ENCODE results near the gene IFNG. TPM values are rescaled to one million over a fixed set of nuclear protein-coding genes. Genes with fewer than 3 reads are reported as not detected.
"Not testable (repeated sequence)": the region's sequence is repeated elsewhere in the genome, so short reads cannot be mapped to it uniquely, and the experiment has no call there.

IFNG gene
- total RNA-seq, 1 donor from 2014 or later = not detected

DNA sequence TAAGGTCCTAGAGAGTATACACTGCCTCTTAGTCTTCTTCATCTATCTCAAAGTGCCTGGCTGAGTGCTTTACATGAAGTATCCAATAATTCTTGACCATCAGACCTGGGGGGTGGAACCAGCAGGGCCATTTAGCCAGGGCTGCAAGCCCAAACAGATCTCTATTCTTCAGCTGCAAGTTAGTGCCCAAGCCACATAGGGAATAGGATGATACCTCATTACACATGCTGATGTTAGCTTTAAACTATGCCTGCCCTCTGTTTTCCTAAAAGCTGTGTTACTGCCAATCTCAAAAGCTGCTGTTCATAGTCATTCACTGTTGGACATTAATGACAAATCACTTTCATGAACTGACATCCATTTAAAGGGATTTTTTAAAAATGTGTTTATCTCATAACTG lies 16.7 kb upstream of the IFNG start:
- H3K9me3 Mint-ChIP-seq (ENCODE audit: unreplicated experiment) = no peaks in the 10 kb centered on the region

DNA sequence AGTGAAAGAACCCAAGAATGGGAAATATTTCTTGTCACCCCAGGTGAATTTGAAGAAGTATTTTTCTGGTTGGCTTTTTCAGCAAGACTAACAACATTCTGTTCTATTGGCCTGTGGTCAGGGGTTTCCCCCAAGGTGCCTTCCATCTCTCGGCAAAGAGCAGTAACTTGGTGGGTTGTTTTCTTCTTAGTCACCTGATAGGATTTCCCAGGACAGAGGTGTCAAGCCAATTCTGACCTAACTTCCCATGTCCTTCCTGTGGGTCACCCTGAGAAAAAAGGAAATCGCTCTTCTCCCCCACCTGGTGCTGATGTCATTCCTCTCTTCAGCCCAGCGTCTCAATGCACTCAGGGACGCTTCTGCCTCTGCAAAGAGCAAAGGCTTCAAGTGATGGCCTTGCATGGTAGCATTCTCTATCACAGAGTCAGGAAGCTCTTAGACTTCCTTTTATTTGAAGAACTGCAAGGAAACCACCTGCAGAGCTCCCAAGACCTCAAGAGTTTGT lies 16.1 kb upstream of the IFNG start:
- DNase-seq (ENCODE audit: low spot score) = peak; percentile 5
- Mint-ChIP-seq H3K27ac (ENCODE audit: unreplicated experiment) (peak overlapping the region; percentile 7), H3K9me3 (ENCODE audit: unreplicated experiment) (no peaks in the 10 kb centered on the region), H3K27me3 (ENCODE audit: unreplicated experiment) (no peaks in the 10 kb centered on the region), H3K36me3 (ENCODE audit: low read depth, unreplicated experiment) (no peaks in the 10 kb centered on the region), H3K4me3 (ENCODE audit: unreplicated experiment) (no peak overlapping the region), H3K4me1 (ENCODE audit: unreplicated experiment) (peaks cover 12% of the 10 kb centered on the region)
- TF ChIP-seq, protein P1, sequence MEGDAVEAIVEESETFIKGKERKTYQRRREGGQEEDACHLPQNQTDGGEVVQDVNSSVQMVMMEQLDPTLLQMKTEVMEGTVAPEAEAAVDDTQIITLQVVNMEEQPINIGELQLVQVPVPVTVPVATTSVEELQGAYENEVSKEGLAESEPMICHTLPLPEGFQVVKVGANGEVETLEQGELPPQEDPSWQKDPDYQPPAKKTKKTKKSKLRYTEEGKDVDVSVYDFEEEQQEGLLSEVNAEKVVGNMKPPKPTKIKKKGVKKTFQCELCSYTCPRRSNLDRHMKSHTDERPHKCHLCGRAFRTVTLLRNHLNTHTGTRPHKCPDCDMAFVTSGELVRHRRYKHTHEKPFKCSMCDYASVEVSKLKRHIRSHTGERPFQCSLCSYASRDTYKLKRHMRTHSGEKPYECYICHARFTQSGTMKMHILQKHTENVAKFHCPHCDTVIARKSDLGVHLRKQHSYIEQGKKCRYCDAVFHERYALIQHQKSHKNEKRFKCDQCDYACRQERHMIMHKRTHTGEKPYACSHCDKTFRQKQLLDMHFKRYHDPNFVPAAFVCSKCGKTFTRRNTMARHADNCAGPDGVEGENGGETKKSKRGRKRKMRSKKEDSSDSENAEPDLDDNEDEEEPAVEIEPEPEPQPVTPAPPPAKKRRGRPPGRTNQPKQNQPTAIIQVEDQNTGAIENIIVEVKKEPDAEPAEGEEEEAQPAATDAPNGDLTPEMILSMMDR (IDR thresholded peaks at IDR 0.05; ENCODE audit: unreplicated experiment) = no peak

More for the DNA sequence above, 16.7 kb upstream of the IFNG start:
- Mint-ChIP-seq H3K27ac (ENCODE audit: unreplicated experiment) (no peak overlapping the region), H3K27me3 (ENCODE audit: unreplicated experiment) (no peaks in the 10 kb centered on the region), H3K4me3 (ENCODE audit: unreplicated experiment) (no peak overlapping the region), H3K4me1 (ENCODE audit: unreplicated experiment) (peaks cover 15% of the 10 kb centered on the region), H3K36me3 (ENCODE audit: low read depth, unreplicated experiment) (no peaks in the 10 kb centered on the region)
- DNase-seq (ENCODE audit: low spot score) = no peak
- TF ChIP-seq, protein P1 (IDR thresholded peaks at IDR 0.05; ENCODE audit: unreplicated experiment) = no peak

DNA sequence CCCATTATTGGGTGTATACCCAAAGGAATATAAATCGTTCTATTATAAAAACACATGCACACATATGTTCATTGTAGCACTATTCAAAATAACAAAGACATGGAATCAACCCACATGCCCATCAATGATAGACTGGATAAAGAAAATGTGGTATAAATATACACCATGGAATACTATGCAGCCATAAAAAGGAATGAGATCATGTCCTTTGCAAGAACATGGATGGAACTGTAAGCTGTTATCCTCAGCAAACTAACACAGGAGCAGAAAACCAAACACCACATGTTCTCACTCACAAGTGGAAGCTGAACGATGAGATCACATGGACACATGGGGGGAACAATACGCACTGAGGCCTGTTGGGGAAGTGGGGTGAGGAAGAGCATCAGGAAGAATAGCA lies 15.2 kb upstream of the IFNG start:
- H3K27me3 Mint-ChIP-seq (ENCODE audit: unreplicated experiment); H3K36me3 Mint-ChIP-seq (ENCODE audit: low read depth, unreplicated experiment); DNase-seq (ENCODE audit: low spot score); H3K9me3 Mint-ChIP-seq (ENCODE audit: unreplicated experiment); H3K4me3 Mint-ChIP-seq (ENCODE audit: unreplicated experiment); H3K27ac Mint-ChIP-seq (ENCODE audit: unreplicated experiment): not testable (repeated sequence)
- peaks cover 12% of the 10 kb centered on the region for H3K4me1 Mint-ChIP-seq (ENCODE audit: unreplicated experiment)

GRCh38 chr12:68173792-68174191 lies 14.3 kb upstream of the IFNG start:
- no peak for DNase-seq (ENCODE audit: low spot score)
- Mint-ChIP-seq H3K27me3 (ENCODE audit: unreplicated experiment) (no peaks in the 10 kb centered on the region), H3K36me3 (ENCODE audit: low read depth, unreplicated experiment) (no peaks in the 10 kb centered on the region), H3K4me3 (ENCODE audit: unreplicated experiment) (no peak overlapping the region), H3K9me3 (ENCODE audit: unreplicated experiment) (no peaks in the 10 kb centered on the region), H3K27ac (ENCODE audit: unreplicated experiment) (no peak overlapping the region), H3K4me1 (ENCODE audit: unreplicated experiment) (peaks cover 15% of the 10 kb centered on the region)
- TF ChIP-seq, protein P1 (IDR thresholded peaks at IDR 0.05; ENCODE audit: unreplicated experiment) = no peak

DNA sequence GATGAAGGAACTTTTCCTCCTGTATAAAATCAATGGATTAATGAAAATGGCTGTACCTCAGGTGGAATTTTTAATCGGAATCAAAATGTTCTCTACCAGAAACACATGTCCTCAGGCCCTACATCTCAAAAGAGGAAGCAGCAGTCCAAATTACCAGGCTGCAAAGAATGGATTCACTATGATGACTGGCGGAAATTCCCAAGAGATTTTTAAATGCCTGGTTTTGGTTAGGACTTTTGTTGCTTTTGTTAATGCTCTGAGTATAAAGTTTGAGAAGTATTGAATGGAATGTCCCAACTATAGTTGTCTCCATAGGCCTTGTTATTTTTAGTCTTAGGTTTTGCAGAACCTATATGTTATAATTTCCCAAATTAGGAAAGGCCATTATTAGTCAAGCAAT lies 11.2 kb upstream of the IFNG start:
- Mint-ChIP-seq H3K36me3 (ENCODE audit: low read depth, unreplicated experiment) (no peaks in the 10 kb centered on the region), H3K27ac (ENCODE audit: unreplicated experiment) (no peak overlapping the region), H3K4me3 (ENCODE audit: unreplicated experiment) (no peak overlapping the region), H3K9me3 (ENCODE audit: unreplicated experiment) (no peaks in the 10 kb centered on the region), H3K4me1 (ENCODE audit: unreplicated experiment) (peaks cover 10% of the 10 kb centered on the region), H3K27me3 (ENCODE audit: unreplicated experiment) (no peaks in the 10 kb centered on the region)
- TF ChIP-seq, protein P1 (IDR thresholded peaks at IDR 0.05; ENCODE audit: unreplicated experiment) = no peak
- DNase-seq (ENCODE audit: low spot score) = no peak
